T-helper 1 cell (primary cell): ENCODE measurements around the gene SLC2A14.
"Not testable (repeated sequence)": the region's sequence is repeated elsewhere in the genome, so short reads cannot be mapped to it uniquely, and the experiment has no call there.

Experiments
- DNase-seq, 5 donors: peaks; one replicate each; pipeline ENCODE4 v3.0.0-alpha.2; 2012 to 2020

Gene SLC2A14

GRCh38 chr12:7833201-7833600, 39.5 kb downstream of the SLC2A14 start:
- not testable (repeated sequence) for DNase-seq

- DNase-seq: peak in 1 of 5 donors; percentile 29
These were observed 40.5 kb downstream of the SLC2A14 start for GRCh38 chr12:7832059-7832696.

GRCh38 chr12:7829737-7830136, 43.0 kb downstream of the SLC2A14 start:
- DNase-seq: not testable (repeated sequence)

GRCh38 chr12:7825754-7826153, 47.0 kb downstream of the SLC2A14 start:
- not testable (repeated sequence) for DNase-seq

GRCh38 chr12:7806863-7807487, 65.7 kb downstream of the SLC2A14 start:
- peak; percentile 10 to 44 (median 19) for DNase-seq

GRCh38 chr12:7806319-7806718, 66.4 kb downstream of the SLC2A14 start:
- not testable (repeated sequence) for DNase-seq

- DNase-seq: no peak
These were observed 71.3 kb downstream of the SLC2A14 start for GRCh38 chr12:7801460-7801859.

GRCh38 chr12:7798750-7799308, 73.9 kb downstream of the SLC2A14 start:
- DNase-seq: not testable (repeated sequence)

DNA sequence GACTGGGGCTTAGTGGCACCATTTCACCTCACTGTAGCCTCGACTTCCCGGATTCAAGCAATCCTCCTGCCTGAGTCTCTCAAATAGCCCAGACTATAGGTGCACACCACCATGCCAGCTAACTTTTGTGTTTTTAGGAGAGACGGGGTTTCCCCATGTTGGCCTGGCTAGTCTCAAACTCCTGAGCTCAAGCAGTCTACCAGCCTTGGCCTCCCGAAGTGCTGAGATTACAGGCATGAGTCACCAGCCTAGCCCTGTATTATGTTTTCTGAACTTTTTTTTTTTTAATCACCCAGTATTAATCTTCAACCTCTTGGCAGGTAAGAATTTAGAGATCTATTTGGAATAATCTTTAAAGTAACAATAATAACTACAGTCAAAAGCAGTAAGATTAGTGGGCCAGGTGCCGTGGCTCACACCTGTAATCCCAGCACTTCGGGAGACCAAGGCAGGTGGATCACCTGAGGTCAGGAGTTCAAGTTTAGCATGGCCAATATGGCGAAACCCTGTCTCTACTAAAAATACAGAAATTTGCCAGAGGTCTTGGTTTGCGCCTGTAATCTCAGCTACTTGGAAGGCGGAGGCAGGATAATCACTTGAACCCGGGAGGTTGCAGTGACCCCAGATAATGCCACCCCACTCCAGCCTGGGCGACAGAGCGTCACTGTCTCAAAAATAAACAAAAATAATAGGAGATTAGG, 74.9 kb downstream of the SLC2A14 start:
- DNase-seq: no peak

GRCh38 chr12:7797269-7797668, 75.4 kb downstream of the SLC2A14 start:
- not testable (repeated sequence) for DNase-seq

DNA sequence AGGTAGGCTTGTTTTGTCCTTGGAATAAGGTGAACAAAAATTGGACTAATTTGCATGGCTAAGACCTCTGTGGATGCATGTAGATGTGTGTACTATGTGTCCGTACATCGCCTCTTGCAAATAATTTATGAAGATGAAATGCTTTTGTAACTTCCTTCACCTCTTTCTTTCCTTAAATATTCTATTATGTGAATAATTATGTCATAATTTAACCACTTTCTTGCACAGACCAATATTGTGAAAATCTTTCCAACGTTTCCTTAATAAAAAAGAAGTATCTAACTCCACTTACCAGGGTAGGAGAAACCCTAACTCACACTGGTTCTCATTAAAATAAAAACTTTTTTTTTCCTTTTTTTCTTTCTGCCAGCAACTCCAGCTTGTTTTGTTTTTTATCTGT, 79.5 kb downstream of the SLC2A14 start:
- no peak for DNase-seq

DNA sequence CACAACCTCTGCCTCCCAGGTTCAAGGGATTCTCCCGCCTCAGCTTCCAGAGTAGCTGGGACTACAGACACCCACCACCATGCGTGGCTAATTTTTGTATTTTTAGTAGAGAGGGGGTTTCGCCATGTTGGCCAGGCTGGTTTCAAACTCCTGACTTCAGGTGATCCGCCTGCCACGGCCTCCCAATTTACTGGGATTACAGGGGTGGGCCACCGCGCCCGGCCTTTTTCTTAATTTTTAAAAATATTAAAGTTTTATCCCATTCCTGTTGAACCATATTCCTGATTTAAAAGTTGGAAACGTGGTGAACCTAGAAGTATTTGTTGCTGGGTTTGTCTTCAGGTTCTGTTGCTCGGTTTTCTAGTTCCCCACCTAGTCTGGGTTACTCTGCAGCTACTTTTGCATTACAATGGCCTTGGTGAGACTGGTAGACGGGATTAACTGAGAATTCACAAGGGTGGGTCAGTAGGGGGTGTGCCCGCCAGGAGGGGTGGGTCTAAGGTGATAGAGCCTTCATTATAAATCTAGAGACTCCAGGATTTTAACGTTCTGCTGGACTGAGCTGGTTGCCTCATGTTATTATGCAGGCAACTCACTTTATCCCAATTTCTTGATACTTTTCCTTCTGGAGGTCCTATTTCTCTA, 83.7 kb downstream of the SLC2A14 start, which contains the start of gene NANOG:
TSS of gene NANOG (plus strand) at position 519 of the 645 bp plus-strand sequence. CDS start 213 bp downstream, outside the sequence.
- DNase-seq: not testable (repeated sequence)

GRCh38 chr12:7788294-7788660, 84.4 kb downstream of the SLC2A14 start:
- DNase-seq: no peak

GRCh38 chr12:7787574-7788293, 85.0 kb downstream of the SLC2A14 start:
- no peak for DNase-seq

GRCh38 chr12:7784701-7785100, 88.0 kb downstream of the SLC2A14 start:
- DNase-seq: no peak

DNA sequence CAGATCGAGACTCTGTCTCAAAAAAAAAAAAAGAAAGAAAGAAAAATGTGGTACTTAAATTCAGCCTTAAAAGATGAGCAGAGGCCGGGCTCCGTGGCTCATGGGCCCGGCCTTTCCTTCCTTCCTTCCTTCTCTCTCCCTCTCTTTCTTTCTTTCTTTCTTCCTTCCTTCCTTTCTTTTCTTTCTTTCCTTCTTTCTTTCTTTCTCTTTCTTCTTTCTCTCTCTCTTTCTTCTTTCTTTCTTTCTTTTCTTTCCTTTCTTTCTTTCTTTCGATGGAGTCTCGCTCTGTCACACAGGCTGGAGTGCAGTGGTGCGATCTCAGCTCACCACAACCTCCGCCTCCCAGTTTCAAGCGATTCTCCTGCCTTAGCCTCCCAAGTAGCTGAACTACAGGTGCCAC, 89.3 kb downstream of the SLC2A14 start:
- not testable (repeated sequence) for DNase-seq

DNA sequence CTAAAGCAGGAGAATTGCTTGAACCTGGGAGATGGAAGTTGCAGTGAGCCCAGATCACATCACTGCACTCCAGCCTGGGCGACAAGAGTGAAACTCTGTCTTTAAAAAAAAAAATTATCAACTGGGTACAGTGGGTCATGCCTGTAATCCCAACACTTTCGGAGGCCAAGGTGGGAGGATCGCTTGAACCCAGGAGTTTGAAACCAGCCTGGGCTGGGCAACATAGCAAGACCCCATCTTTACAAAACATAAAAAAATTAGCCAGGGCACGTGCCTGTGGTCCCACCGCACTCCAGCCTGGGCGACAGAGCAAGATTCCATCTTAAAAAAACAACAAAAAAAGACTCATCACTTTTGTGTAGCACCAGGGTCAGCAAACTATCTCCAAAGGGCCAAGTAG, 90.7 kb downstream of the SLC2A14 start:
- no peak for DNase-seq

- no peak for DNase-seq
These were observed 91.4 kb downstream of the SLC2A14 start for GRCh38 chr12:7781274-7781673.

- DNase-seq: no peak
These were observed 102.7 kb downstream of the SLC2A14 start for GRCh38 chr12:7769999-7770398.
